Activated CD4-positive, alpha-beta memory T cell treated with anti-CD3 and anti-CD28 coated beads, Interleukin-2, amount 10 ng/mL, durations not matched to agents 7 days and 5 days (primary cell): ENCODE measurements around the gene SIGLEC8. TPM values are rescaled to one million over a fixed set of nuclear protein-coding genes. Genes with fewer than 3 reads are reported as not detected.
"Not testable (repeated sequence)": the region's sequence is repeated elsewhere in the genome, so short reads cannot be mapped to it uniquely, and the experiment has no call there.

Source experiments
- CTCF ChIA-PET: fragments of 350-600 bp; sonication (Branson Sonifier 250); formaldehyde crosslinking; loops from one replicate; lab custom pipeline; 2021; ENCODE audit warnings: antibody characterized with exemption, inconsistent platforms; lab: Charles Lee
- POLR2A ChIA-PET: fragments of 350-600 bp; sonication (Branson Sonifier 250); formaldehyde crosslinking; loops from one replicate; lab custom pipeline; 2021; ENCODE audit warnings: antibody characterized with exemption; lab: Charles Lee
- DNase-seq: peaks from one replicate; pipeline ENCODE4 v3.0.0-alpha.2; 2020
- H3K27ac Mint-ChIP-seq: one replicate; pipeline ENCODE4 v1.8.0; 2021; ENCODE audit warnings: mild to moderate bottlenecking, mixed read lengths
- H3K27me3 Mint-ChIP-seq: one replicate; pipeline ENCODE4 v1.8.0; 2021; ENCODE audit warnings: mixed read lengths
- H3K36me3 Mint-ChIP-seq: one replicate; pipeline ENCODE4 v1.8.0; 2021; ENCODE audit warnings: low read depth, mixed read lengths
- H3K4me1 Mint-ChIP-seq: one replicate; pipeline ENCODE4 v1.8.0; 2021; ENCODE audit warnings: mixed read lengths
- H3K4me3 Mint-ChIP-seq: one replicate; pipeline ENCODE4 v1.8.0; 2021; ENCODE audit warnings: mild to moderate bottlenecking, mixed read lengths
- H3K9me3 Mint-ChIP-seq: one replicate; pipeline ENCODE4 v1.8.0; 2021; ENCODE audit warnings: mixed read lengths
- total RNA-seq, 2 experiments: library from RNA; stranded (reverse); gene quantifications; one replicate each; pipeline ENCODE4 v1.2.3, GENCODE V29; 2021

SIGLEC8 gene
- total RNA-seq, 2 experiments from 2014 or later, result not detected

DNA sequence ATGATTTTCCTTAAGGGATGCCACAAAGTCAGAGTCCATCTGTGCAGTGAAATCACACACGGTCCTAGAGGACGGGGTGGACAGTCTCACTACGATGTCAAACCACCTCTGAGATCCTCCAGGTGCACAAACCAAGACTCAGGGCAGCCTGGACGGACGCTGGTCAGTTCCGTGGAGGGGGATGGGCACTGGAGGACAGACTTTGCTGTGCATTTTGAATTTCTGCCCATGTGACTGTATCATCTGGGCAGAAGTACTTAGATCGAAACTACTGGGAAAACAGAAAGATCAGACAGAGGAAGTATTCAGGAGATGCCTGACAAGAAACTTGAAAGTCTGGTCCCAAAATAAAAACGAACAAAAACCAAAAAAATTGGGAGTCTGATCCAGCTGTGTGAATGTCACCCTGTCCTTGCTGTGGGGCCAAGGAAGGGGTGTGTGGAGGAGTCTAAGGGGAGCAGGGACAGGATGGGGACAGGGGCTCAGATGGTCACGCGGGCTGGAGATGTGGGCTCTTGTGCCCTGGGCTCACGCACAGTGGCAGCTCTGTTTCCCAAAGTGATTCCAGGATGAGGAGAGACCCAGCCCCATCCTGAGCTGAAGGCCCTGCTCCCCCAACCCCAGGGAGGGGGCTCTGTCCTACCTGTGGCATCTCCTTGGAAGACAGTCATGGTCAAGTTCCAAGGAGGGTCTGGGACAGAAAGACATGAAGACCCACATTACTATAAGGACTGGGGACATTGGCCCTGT lies 1.5 kb downstream of the SIGLEC8 start:
- H3K27ac Mint-ChIP-seq, result no peak overlapping the region

DNA sequence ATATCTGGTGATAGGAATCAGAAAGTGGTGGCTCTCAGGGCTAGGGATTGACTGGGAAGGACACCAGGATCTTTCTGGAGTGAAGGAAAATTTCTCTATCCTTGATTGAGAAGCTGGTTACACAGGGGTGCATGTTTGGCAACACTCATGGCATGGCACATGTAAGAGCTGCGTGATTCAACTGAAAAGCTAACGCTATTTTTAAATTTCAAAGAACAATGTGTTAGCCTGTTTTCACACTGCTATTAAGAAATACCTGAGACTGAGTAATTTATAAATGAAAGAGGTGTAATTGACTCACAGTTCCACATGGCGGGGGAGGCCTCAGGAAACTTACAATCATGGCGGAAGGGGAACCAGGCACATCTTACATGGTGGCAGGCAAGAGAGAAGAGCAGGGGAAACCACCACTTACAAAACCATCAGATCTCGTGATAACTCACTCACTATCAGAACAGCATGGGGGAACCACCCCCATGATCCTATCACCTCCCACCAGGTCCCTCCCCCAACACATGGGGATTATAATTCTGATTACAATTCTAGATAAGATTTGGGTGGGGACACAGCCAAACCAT lies 7.4 kb downstream of the SIGLEC8 start:
- POLR2A ChIA-PET, result interaction anchor here (1.0 kb wide), 1 partner anchor 10 kb away, joined by 3 read pairs; no protein-coding TSS in a partner anchor
- DNase-seq, result no peak

More for the DNA sequence above, 1.5 kb downstream of the SIGLEC8 start:
- Mint-ChIP-seq H3K4me3 (no peak overlapping the region), H3K27me3 (peaks cover 2% of the 10 kb centered on the region), H3K4me1 (no peaks in the 10 kb centered on the region), H3K9me3 (peaks cover 8% of the 10 kb centered on the region), H3K36me3 (no peaks in the 10 kb centered on the region)
- DNase-seq, result no peak
- ChIA-PET POLR2A (no interaction called here), CTCF (no interaction called here)

DNA sequence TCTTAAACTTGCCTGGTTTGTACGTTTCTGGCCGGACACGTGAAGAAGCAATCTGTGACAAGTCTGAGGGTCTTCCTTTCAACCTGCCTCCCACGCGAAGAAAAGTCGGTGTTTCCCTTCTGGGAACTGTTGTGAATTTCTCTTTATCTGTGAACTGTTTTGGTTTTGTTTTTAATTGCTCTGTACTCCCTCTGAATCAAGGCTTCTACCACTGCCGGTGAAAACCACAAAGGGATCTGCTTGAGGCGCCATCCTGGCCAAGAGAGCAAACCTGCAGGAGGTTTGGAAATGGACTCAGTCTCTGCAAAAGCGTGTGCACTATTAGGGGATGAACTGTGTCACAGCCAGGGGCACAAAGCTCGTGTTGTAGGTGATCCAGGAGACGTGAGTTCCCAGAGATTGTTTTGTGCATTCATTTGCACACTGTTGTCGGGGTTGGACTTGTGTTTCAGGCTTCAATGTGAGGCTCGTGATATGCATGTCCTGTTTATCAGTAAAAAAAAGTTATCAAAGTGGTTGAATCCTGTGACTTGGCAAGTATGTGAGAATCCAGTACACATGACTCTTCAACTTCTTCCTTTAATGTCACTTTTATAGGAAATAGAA lies 9.7 kb downstream of the SIGLEC8 start:
- DNase-seq, result peak; percentile 49
- H3K27me3 Mint-ChIP-seq, result peaks cover 20% of the 10 kb centered on the region
- H3K27ac Mint-ChIP-seq, result peak overlapping the region; percentile 74
- H3K36me3 Mint-ChIP-seq, result peaks cover 25% of the 10 kb centered on the region
- POLR2A ChIA-PET, result interaction anchor here (0.6 to 1.0 kb wide), 2 partner anchors 21 to 88 kb away, joined by 4 read pairs; no protein-coding TSS in a partner anchor
- CTCF ChIA-PET, result interaction anchor here (0.7 to 1.4 kb wide), 4 partner anchors 27 to 209 kb away, joined by 3 read pairs; no protein-coding TSS in a partner anchor
- peaks cover 24% of the 10 kb centered on the region for H3K4me1 Mint-ChIP-seq
- H3K9me3 Mint-ChIP-seq, result peaks cover 21% of the 10 kb centered on the region
- H3K4me3 Mint-ChIP-seq, result peak overlapping the region; percentile 21

More for the DNA sequence above, 7.4 kb downstream of the SIGLEC8 start:
- CTCF ChIA-PET, result no interaction called here
- H3K36me3 Mint-ChIP-seq, result peaks cover 18% of the 10 kb centered on the region
- peaks cover 24% of the 10 kb centered on the region for H3K4me1 Mint-ChIP-seq
- H3K27ac Mint-ChIP-seq, result no peak overlapping the region
- H3K9me3 Mint-ChIP-seq, result peaks cover 21% of the 10 kb centered on the region
- H3K4me3 Mint-ChIP-seq, result no peak overlapping the region
- H3K27me3 Mint-ChIP-seq, result peaks cover 4% of the 10 kb centered on the region

DNA sequence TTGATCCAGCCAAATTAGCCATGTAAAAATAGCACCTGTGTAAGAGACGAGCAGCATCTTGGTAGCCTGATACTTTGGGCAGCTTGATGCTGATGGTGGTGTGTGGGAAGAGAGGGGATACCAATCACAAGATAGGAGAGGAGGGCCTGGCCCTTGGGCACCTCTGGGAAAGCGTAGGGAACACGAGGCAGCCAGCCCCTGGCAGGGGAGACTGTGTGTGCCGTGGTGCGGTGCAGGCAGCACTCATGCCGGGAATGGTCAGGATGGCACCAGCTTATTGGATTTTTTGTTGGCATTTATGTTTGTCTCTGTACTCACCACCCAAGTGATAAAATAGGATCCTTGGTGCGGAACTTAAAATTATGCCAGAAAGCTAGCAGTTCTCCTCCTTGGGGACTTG lies 10.2 kb downstream of the SIGLEC8 start:
- ChIA-PET POLR2A (no interaction called here), CTCF (interaction anchor here (0.7 to 1.4 kb wide), 3 partner anchors 26 to 209 kb away, joined by 3 read pairs; no protein-coding TSS in a partner anchor)
- Mint-ChIP-seq H3K36me3 (peaks cover 25% of the 10 kb centered on the region), H3K4me3 (peak overlapping the region; percentile 21), H3K9me3 (peaks cover 22% of the 10 kb centered on the region), H3K27ac (peak overlapping the region; percentile 74), H3K27me3 (peaks cover 23% of the 10 kb centered on the region), H3K4me1 (peaks cover 26% of the 10 kb centered on the region)
- DNase-seq, result no peak

DNA sequence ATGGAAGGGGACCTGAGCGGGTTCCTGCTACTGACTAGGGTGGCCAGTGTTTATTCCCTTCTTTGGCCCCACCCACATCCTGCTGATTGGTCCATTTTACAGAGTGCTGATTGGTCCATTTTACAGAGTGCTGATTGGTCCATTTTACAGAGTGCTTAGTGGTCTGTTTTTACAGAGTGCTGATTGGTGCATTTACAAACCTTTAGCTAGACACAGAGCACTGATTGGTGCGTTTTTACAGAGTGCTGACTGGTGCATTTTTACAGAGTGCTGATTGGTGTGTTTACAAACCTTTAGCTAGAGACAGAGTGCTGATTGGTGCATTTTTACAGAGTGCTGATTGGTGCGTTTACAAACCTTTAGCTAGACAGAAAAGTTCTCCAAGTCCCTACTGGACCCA lies 10.7 kb downstream of the SIGLEC8 start:
- Mint-ChIP-seq H3K4me1 (peaks cover 31% of the 10 kb centered on the region), H3K27me3 (peaks cover 26% of the 10 kb centered on the region), H3K27ac (peak overlapping the region; percentile 5), H3K36me3 (peaks cover 25% of the 10 kb centered on the region), H3K9me3 (peaks cover 21% of the 10 kb centered on the region)
- POLR2A ChIA-PET, H3K4me3 Mint-ChIP-seq, DNase-seq: not testable (repeated sequence)
- CTCF ChIA-PET, result interaction anchor here (0.7 to 1.2 kb wide), 2 partner anchors 26 to 210 kb away, joined by 3 read pairs; no protein-coding TSS in a partner anchor

DNA sequence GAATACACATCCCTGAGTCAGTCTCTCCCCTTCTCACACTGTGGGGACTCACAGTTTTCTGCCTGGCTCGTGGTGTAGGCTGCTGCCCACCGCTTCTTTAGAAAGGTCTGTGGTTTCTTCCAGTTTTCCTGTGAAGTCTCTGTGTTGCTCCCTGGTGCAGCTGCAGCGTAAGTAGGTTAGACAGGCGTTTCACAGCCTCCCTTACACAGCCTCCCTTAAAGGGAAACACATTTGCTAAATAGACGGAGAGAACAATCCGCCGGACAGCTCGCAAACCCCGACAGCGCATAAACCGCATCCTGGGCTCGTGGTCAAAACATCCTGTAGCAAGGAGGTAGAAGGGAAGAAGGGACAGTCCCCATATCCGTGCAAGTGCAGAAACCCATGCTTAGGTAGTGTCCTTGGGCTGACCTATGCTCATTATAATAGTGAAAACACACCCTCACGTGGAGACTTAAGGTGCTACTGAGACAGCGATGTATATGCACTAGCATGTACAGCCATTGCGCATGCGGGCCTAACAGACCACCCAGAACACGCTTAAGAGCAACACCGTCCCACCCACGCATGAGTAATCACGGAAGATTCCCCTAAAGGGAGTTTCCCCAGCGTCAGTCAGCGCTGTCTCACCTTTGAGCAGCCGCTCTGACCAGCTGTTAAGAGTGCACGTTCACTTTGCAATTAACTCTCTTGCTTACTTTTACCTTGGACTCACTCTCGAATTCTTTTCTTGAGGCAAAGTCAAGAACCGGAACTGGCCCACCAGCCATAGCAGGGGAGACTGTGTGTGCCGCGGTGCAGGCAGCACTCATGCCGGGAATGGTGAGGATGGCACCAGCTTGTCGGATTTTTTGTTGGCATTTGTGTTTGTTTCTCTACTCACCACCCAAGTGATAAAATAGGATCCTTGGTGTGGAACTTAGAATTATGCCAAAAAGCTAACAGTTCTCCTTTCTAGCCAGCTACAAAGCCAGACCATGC lies 16.6 kb downstream of the SIGLEC8 start:
- Mint-ChIP-seq H3K27ac (peak overlapping the region; percentile 77), H3K4me3 (peak overlapping the region; percentile 72), H3K9me3 (peaks cover 2% of the 10 kb centered on the region), H3K4me1 (peaks cover 47% of the 10 kb centered on the region), H3K36me3 (peaks cover 8% of the 10 kb centered on the region), H3K27me3 (peaks cover 29% of the 10 kb centered on the region)
- POLR2A ChIA-PET, result interaction anchor here (0.7 to 3.0 kb wide), 6 partner anchors 9 to 99 kb away, joined by 3 to 24 read pairs (median 3); partner anchors contain the start of gene NKG7
- peak; percentile 95 for DNase-seq
- CTCF ChIA-PET, result interaction anchor here (0.7 to 7.0 kb wide), 10 partner anchors 20 to 283 kb away, joined by 3 to 57 read pairs (median 4); partner anchors contain the start of gene NKG7

DNA sequence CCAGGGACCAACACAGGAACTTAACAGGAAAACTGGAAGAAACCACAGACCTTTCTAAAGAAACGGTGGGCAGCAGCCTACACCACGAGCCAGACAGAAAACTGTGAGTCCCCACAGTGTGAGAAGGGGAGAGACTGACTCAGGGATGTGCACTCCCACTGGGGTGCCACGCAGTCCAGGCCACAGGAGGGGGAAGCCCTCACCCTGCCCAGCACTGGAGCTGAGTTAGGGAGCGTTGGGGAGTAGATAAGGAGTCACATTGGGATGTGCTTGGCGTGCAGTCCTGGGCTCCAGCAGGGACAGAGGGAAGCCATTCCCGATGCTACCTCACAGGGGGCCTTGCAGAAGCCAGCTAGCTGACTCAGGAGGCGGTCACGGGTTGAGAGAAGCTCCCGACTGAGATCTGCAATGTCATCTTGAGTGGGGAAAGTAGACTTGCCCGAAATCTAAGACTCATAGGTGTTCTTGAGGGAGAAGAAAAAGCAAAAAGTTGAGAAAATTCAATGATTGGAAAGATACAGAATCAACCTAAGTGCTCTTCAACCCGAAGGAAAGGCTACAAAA lies 17.3 kb downstream of the SIGLEC8 start:
- H3K27me3 Mint-ChIP-seq, result peaks cover 35% of the 10 kb centered on the region
- POLR2A ChIA-PET, result interaction anchor here (1.2 to 3.0 kb wide), 4 partner anchors 9 to 98 kb away, joined by 3 to 24 read pairs (median 6); partner anchors contain the start of gene NKG7
- CTCF ChIA-PET, result interaction anchor here (0.7 to 7.0 kb wide), 9 partner anchors 20 to 285 kb away, joined by 3 to 57 read pairs (median 6); no protein-coding TSS in a partner anchor
- H3K36me3 Mint-ChIP-seq, result peaks cover 7% of the 10 kb centered on the region
- peak overlapping the region; percentile 77 for H3K27ac Mint-ChIP-seq
- peaks cover 46% of the 10 kb centered on the region for H3K4me1 Mint-ChIP-seq
- DNase-seq, result peak; percentile 32
- H3K9me3 Mint-ChIP-seq, result peaks cover 2% of the 10 kb centered on the region
- peak overlapping the region; percentile 72 for H3K4me3 Mint-ChIP-seq

DNA sequence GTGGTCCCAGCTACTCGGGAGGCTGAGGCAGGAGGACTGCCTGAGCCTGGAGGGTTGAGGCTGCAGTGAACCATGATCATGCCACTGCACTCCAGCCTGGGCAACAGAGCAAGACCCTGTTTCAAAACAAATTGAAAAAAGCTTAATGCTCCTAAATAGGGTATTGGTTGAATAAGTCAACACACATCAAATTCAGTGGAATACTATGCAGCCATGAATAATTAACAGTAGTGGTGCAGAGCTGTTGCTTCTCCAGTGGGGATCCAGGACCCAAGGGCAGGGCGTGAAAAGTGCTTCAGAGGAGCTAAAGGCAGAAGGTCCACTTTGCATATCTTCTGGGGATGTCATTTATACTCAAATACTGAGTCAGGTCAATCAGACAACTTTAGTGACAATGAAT lies 18.2 kb downstream of the SIGLEC8 start:
- POLR2A ChIA-PET, result interaction anchor here (1.4 to 3.0 kb wide), 3 partner anchors 10 to 67 kb away, joined by 3 to 24 read pairs (median 8); partner anchors contain the start of gene NKG7
- no peak for DNase-seq
- H3K4me1 Mint-ChIP-seq, result peaks cover 46% of the 10 kb centered on the region
- peaks cover 32% of the 10 kb centered on the region for H3K27me3 Mint-ChIP-seq
- H3K36me3 Mint-ChIP-seq, result peaks cover 3% of the 10 kb centered on the region
- H3K9me3 Mint-ChIP-seq, result peaks cover 2% of the 10 kb centered on the region
- CTCF ChIA-PET, result interaction anchor here (0.6 to 7.0 kb wide), 9 partner anchors 19 to 284 kb away, joined by 3 to 57 read pairs (median 6); no protein-coding TSS in a partner anchor
- H3K4me3 Mint-ChIP-seq, result no peak overlapping the region
- H3K27ac Mint-ChIP-seq, result no peak overlapping the region

DNA sequence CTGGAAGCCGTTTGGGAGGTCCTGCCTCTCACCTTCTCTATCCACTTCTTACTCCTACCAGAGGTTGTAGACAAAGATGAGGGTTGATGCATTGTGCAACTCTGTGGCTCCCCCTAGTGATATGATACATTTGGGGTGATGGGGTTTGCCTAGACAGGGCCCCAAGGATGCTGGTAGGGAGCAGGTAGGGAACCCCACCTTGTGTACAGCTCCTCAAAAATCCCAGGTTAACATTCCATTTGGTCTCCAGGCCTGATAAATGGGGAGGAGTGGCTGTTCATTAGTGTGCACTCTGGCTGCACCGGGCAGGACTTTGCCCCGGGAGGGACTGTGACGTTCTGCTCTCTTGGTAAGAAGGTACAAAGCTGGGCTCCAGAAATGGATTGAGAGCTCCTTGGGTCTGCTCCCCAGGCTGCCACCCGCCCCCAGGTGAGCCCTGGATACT lies 19.2 kb downstream of the SIGLEC8 start:
- peaks cover 3% of the 10 kb centered on the region for H3K36me3 Mint-ChIP-seq
- H3K4me1 Mint-ChIP-seq, result peaks cover 46% of the 10 kb centered on the region
- H3K9me3 Mint-ChIP-seq, result peaks cover 2% of the 10 kb centered on the region
- no peak overlapping the region for H3K4me3 Mint-ChIP-seq
- ChIA-PET POLR2A (interaction anchor here (1.1 kb wide), 1 partner anchor 19 kb away, joined by 3 read pairs; no protein-coding TSS in a partner anchor), CTCF (interaction anchor here (1.1 to 7.0 kb wide), 8 partner anchors 12 to 223 kb away, joined by 3 to 57 read pairs (median 6); no protein-coding TSS in a partner anchor)
- H3K27me3 Mint-ChIP-seq, result peaks cover 30% of the 10 kb centered on the region
- H3K27ac Mint-ChIP-seq, result no peak overlapping the region
- DNase-seq, result peak; percentile 59

DNA sequence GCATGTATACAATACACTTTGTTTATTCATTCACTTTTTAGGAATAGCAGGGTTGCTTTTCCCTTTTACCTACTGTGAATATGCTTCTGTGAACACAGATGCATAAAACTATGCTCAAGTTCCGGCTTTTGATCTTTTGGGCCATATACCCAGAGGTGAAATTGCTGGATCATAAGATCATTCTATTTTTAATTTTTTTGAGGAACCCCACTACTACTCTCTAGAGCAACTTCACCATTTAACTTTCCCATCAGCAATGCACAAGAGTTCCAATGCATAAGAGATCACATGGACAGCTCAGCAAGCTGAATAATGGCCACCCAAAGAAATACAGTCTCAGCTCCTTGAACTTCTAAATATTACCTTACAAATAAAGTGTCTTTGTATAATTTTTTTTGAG lies 23.8 kb downstream of the SIGLEC8 start:
- no peaks in the 10 kb centered on the region for H3K36me3 Mint-ChIP-seq
- H3K27me3 Mint-ChIP-seq, result peaks cover 19% of the 10 kb centered on the region
- no peaks in the 10 kb centered on the region for H3K9me3 Mint-ChIP-seq
- no peak overlapping the region for H3K4me3 Mint-ChIP-seq
- peaks cover 10% of the 10 kb centered on the region for H3K4me1 Mint-ChIP-seq
- ChIA-PET CTCF (interaction anchor here (0.6 kb wide), 1 partner anchor 14 kb away, joined by 3 read pairs; no protein-coding TSS in a partner anchor), POLR2A (no interaction called here)
- H3K27ac Mint-ChIP-seq, result no peak overlapping the region
- no peak for DNase-seq

DNA sequence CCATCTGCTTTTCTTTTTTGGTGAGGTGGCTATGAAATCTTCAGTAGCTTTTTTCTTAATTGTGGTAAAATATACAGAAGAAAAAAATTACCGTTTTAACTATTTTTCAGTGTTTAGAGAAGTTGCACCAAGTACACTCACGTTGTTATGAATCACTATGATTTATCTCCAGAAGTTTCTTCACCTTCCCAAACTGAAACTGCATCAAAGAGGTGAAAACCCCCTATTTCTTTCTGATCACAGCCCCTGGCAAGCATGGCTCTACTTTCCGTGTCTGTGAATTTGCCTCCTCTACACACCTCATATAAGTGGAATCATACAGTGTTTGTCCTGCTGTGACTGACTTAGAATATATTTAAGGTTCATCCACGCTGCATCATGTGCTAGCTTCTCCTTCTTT lies 25.2 kb downstream of the SIGLEC8 start:
- Mint-ChIP-seq H3K4me3 (no peak overlapping the region), H3K9me3 (no peaks in the 10 kb centered on the region)
- POLR2A ChIA-PET, result no interaction called here

More for the DNA sequence above, 25.2 kb downstream of the SIGLEC8 start:
- no peak for DNase-seq
- Mint-ChIP-seq H3K27ac (no peak overlapping the region), H3K36me3 (no peaks in the 10 kb centered on the region), H3K4me1 (no peaks in the 10 kb centered on the region), H3K27me3 (peaks cover 20% of the 10 kb centered on the region)
- CTCF ChIA-PET, result no interaction called here
